22Rv1 (cell line): ENCODE measurements around the gene SPHK2.
"Not testable (repeated sequence)": the region's sequence is repeated elsewhere in the genome, so short reads cannot be mapped to it uniquely, and the experiment has no call there.

Experiments
- H3K27ac ChIP-seq: fragments of 450-650 bp; 2 replicates; pipeline ENCODE4 v1.5.1; 2017
- ZFX ChIP-seq: fragments of 450-650 bp; IDR thresholded peaks from 2 replicates; pipeline ENCODE4 v1.6.1; 2017; ENCODE audit warnings: antibody characterized with exemption, borderline replicate concordance
- TF ChIP-seq, protein P1 (sequence below): fragments of 450-650 bp; IDR thresholded peaks from 2 replicates; pipeline ENCODE4 v1.5.1; 2017; ENCODE audit warnings: mild to moderate bottlenecking

The SPHK2 gene

DNA sequence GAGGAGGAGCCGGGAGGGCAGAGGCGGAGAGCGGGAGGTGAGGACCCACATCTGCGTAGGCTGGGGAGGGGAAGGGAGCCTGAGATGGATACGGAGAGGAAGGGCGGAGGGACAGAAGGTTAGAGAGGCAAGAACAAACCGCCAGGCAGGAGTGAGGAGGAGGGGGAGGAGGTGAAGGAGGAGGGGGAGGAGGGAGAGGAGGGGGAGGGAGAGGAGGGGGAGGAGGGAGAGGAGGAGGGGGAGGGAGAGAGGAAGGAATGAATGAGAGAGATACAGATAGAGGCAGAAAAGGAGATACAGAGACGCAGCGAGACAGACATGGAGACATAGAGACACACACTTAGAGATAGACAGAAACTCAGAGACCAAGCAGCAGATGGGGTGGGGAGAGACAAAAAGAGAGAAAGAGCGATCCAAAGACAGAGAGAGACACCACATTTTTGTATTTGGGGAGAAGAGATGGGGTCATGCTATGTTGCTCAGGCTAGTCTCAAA, 27.5 kb downstream of the SPHK2 start:
- no peak for TF ChIP-seq ZFX
- TF ChIP-seq, protein P1, sequence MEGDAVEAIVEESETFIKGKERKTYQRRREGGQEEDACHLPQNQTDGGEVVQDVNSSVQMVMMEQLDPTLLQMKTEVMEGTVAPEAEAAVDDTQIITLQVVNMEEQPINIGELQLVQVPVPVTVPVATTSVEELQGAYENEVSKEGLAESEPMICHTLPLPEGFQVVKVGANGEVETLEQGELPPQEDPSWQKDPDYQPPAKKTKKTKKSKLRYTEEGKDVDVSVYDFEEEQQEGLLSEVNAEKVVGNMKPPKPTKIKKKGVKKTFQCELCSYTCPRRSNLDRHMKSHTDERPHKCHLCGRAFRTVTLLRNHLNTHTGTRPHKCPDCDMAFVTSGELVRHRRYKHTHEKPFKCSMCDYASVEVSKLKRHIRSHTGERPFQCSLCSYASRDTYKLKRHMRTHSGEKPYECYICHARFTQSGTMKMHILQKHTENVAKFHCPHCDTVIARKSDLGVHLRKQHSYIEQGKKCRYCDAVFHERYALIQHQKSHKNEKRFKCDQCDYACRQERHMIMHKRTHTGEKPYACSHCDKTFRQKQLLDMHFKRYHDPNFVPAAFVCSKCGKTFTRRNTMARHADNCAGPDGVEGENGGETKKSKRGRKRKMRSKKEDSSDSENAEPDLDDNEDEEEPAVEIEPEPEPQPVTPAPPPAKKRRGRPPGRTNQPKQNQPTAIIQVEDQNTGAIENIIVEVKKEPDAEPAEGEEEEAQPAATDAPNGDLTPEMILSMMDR, result no peak; the same call in 1 of the 2 replicates
- peak overlapping the region; percentile 95 for H3K27ac ChIP-seq

DNA sequence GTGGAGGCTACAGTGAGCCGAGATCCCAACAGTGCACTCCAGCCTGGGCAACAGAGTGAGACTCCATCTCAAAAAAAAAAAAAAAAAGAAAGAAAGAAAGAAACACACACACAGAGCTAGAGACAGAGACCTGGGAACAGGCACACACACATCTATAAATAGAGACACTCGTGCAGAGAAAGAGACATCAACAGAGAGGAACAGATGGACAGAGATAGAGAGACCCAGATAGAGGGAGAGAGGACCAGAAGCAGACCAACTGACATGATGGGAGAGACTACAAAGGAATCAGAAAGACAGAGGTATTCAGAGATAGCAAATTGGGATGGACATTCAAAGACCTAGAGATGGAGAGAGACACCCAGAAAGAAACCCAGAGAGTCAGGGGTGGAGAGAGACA, 28.8 kb downstream of the SPHK2 start:
- no peak overlapping the region for H3K27ac ChIP-seq

DNA sequence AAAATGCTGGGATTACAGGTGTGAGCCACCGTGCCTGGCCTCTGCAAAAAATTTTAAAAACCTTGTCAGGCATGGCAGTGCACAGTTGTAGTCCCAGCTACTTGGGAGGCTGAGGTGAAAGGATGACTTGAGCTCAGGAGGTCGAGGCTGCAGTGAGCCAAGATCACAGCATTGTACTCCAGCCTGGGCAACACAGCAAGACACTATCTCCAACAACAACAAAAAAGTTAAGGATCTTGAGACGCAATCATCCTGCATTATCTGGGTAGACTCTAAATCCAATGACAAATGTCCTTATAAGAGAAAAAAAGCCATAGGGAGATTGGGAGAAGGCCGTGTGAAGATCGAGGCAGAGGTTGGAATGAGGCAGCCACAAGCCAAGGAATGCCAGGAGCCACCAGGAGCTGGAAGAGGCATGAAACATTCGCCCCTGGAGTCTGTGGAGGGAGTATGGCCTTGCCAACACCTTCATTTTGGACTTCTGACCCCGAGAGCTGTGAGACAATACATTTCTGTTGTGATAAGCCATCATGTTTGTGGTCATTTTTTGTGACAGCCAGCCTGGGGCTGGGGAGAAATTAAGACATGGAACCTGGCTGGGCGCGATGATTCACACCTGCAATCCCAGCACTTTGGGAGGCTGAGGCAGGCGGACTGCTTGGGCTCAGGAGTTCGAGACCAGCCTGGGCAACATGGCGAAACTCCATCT, 31.8 kb downstream of the SPHK2 start:
- TF ChIP-seq, protein P1, result no peak
- no peak for TF ChIP-seq ZFX
- no peak overlapping the region for H3K27ac ChIP-seq

More for the DNA sequence above, 28.8 kb downstream of the SPHK2 start:
- TF ChIP-seq, protein P1, result no peak
- no peak for TF ChIP-seq ZFX

DNA sequence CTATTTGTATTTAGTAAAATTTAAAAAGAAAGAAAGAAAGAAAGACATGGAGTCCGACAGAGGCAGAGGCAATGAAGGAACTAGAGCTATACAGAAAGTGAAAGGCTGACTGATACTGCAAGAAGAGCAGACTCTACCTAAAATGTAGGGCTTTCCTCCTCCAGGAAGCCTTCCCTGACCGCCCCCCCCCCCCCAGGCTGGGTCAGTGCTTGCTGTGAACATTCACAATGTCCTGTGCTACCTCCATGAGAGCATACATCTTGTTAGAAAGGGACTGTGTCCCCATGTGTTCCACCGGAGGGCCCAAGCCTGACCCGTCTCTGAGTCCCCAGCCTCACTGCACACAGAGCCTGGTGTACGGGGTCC, 32.4 kb downstream of the SPHK2 start:
- no peak for TF ChIP-seq ZFX
- TF ChIP-seq, protein P1, result no peak
- no peak overlapping the region for H3K27ac ChIP-seq

DNA sequence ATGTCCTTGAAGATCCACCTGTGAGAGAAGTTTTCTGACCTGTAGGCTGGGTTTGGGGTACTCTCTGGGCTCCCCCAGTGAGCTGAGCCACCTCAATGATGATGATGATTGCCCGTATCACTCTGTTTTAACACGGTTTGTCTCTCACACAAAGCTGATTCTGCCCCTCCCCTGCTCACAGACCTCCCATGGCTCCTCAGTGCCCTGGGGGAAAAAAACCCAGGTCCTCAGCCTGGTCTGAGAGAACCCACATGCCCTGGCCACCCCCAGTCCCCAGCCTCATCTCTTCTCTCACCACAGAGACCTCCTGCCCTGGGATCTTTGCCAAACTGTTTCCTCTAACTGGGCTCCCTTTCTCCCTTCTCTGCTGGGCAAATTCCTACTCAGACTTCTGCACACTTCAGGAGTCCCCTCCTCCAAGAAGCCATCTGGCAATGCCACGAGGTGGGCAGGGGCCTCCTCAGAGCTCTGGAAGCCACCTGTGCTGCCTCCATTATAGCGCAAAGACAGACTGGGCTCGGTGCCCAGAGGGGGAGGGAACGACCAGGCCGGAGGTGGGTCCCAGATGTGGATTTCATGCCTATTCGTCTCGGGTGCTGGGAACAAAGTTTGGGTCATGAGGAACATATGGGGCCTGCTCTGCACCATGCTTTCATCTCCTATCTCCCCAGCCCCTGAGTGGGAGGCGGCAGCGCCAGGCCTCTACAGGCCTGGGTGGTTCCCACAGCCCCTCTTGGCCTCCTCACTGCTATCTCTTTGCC, 35.2 kb downstream of the SPHK2 start:
- TF ChIP-seq, protein P1, result no peak
- no peak for TF ChIP-seq ZFX
- no peak overlapping the region for H3K27ac ChIP-seq

DNA sequence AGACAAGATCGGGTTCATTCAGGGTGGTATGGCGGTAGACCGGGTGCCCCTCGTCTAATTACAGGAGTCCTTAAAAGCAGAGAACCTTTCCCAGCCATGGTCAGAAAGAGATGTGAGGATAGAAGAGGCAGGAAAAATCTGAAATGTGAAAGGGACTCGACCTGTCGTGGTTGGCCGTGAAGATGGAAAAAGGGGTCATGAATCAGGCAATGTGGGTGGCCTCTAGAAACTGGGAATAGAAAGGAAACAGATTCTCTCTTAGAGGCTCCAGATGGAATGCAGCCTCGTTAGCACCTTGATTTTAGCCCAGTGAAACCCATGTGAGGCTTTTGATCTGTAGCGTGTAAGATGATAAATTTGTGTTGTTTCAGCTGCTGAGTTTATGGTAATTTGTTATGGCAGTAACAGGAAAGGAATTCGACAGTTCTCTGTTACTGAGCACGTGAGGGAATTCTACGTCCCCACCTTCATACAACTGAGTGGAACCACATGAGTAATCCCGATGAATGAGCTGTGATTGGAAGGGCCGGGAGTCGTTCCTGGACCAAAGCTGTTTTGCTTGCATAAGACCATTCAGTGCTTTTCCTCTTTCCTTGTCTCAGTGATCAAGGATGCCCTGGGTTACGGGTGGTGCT, 37.7 kb downstream of the SPHK2 start:
- H3K27ac ChIP-seq, result no peak overlapping the region
- TF ChIP-seq ZFX, result no peak
- TF ChIP-seq, protein P1, result no peak

DNA sequence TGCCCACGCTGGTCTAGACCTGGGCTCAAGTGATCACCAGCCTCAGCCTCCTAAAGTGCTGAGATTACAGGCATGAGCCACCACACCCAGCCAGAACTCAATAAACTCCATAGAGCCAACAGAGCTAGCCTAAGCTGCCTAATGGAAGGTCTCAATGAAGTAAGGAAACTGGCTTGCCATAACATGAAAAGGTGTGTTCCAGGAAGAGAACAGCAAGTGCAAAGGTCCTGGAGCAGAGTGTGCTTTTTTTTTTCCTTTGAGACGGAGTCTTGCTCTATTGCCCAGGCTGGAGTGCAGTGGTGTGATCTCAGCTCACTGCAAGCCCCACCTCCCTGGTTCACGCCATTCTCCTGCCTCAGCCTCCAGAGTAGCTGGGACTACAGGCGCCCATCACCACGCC, 38.5 kb downstream of the SPHK2 start:
- H3K27ac ChIP-seq, result not testable (repeated sequence)
